K562 (cell line): Measurements from ENCODE around the gene TM7SF2. TPM values are rescaled to one million over a fixed set of nuclear protein-coding genes. Genes with fewer than 3 reads are reported as not detected.
A peak's percentile ranks its signal among the peaks of the same experiment; 100 is the strongest.

ENCODE experiments used
- HMG20A ChIP-seq: fragments of 450-650 bp; formaldehyde crosslinking; conservative IDR thresholded peaks from 2 replicates; pipeline ENCODE4 v1.4.0; 2020; ENCODE audit warnings: mild to moderate bottlenecking, mixed read lengths
- HOXB6 ChIP-seq: fragments of 250-450 bp; sonication (Bioruptor Pico); IDR thresholded peaks from 2 replicates; pipeline ENCODE4 v1.5.1; 2022; ENCODE audit warnings: mild to moderate bottlenecking, borderline replicate concordance
- JUND ChIP-seq, 2 experiments: IDR thresholded peaks; 2 replicates in 1 of 2; 3 replicates in 1 of 2; pipeline ENCODE4 v1.6.1; 2011; ENCODE audit warnings: borderline replicate concordance in 2 of 2, low read depth in 2 of 2, low read length in 2 of 2, improper control_type of control experiment in 1 of 2, missing biosample characterization in 1 of 2, missing genetic modification characterization in 1 of 2, missing genetic modification reagents in 1 of 2
- KDM2B ChIP-seq: fragments of 250-450 bp; sonication (Bioruptor Pico); IDR thresholded peaks from 2 replicates; pipeline ENCODE4 v1.8.0; 2021; ENCODE audit warnings: mild to moderate bottlenecking, moderate library complexity
- MEF2D ChIP-seq: conservative IDR thresholded peaks from 2 replicates; pipeline ENCODE4 v1.6.1; 2016; ENCODE audit warnings: low read depth, missing genetic modification characterization, missing compliant biosample characterization
- MLLT1 ChIP-seq, 2 experiments: fragments of 450-650 bp; IDR thresholded peaks; 2 replicates each; pipeline ENCODE4 v1.6.1; 2016
- NFRKB ChIP-seq: fragments of 450-650 bp; IDR thresholded peaks from 2 replicates; pipeline ENCODE4 v1.6.1; 2016; ENCODE audit warnings: low read depth
- NR1H2 ChIP-seq: sonication (generic); formaldehyde crosslinking; IDR thresholded peaks from 2 replicates; pipeline ENCODE4 v1.4.0; 2020; ENCODE audit warnings: mild to moderate bottlenecking, missing genetic modification reagents
- RHOXF2B ChIP-seq: fragments of 250-450 bp; sonication (Bioruptor Pico); conservative IDR thresholded peaks from 2 replicates; pipeline ENCODE4 v1.5.1; 2021
- SUPT5H ChIP-seq: fragments of 450-650 bp; IDR thresholded peaks from 2 replicates; pipeline ENCODE4 v1.6.1; 2016
- ZNF639 ChIP-seq, 2 experiments: fragments of 200-800 bp in 1 of 2; sonication (Bioruptor generic) in 1 of 2; sonication (generic) in 1 of 2; formaldehyde crosslinking in 1 of 2; IDR thresholded peaks in 1 of 2; conservative IDR thresholded peaks in 1 of 2; 2 replicates each; pipeline versions ENCODE4 v1.5.0 to v1.6.1; 2016 to 2020; ENCODE audit warnings: missing compliant biosample characterization in 1 of 2, missing genetic modification characterization in 1 of 2, missing genetic modification reagents in 1 of 2
- ZNF79 ChIP-seq: fragments of 250-450 bp; sonication (Bioruptor Pico); IDR thresholded peaks from 2 replicates; pipeline ENCODE4 v1.4.0; 2020; ENCODE audit warnings: low read depth, mild to moderate bottlenecking, moderate library complexity
- polyA plus RNA-seq, 8 experiments: library from polyadenylated mRNA; depleted of rRNA in 4 of 8; stranded (reverse) in 5 of 8; unstranded in 3 of 8; fragments of >200 nt; fragmentation: Nextera tagmentation in 2 of 8; fragmentation: Illumina TruSeq in 1 of 8; extraction: Ambion mirVana in 2 of 8; extraction: Trizol in 1 of 8; gene quantifications; 2 replicates each; pipeline versions ENCODE4 v1.2.1 to v1.2.3, GENCODE V29; 2011 to 2014; ENCODE audit warnings: inconsistent platforms in 1 of 8, missing spikeins in 1 of 8
- total RNA-seq, 7 experiments: library from RNA; depleted of rRNA in 6 of 7; stranded (reverse); fragments of >200 nt in 6 of 7; fragmentation: Illumina TruSeq in 2 of 7; extraction: Trizol in 2 of 7; gene quantifications; 2 replicates each; pipeline versions ENCODE4 v1.2.1 to v1.2.3, GENCODE V29; 2011 to 2021; ENCODE audit warnings: low replicate concordance in 1 of 7
- TF ChIP-seq, protein P1 (sequence below): fragments of 250-450 bp; sonication (Bioruptor Pico); IDR thresholded peaks from 2 replicates; pipeline ENCODE4 v1.4.0; 2020; ENCODE audit warnings: mild to moderate bottlenecking
- TF ChIP-seq, protein P2 (sequence below): sonication (generic); formaldehyde crosslinking; IDR thresholded peaks from 2 replicates; pipeline ENCODE4 v1.8.0; 2022; ENCODE audit warnings: missing genetic modification reagents, mild to moderate bottlenecking, moderate library complexity, borderline replicate concordance
- TF ChIP-seq, protein P3 (sequence below): fragments of 450-650 bp; IDR thresholded peaks from 2 replicates; pipeline ENCODE4 v1.6.1; 2017; ENCODE audit warnings: mild to moderate bottlenecking, moderate library complexity
- TF ChIP-seq, protein P4 (sequence below): fragments of 250-450 bp; sonication (Bioruptor Pico); IDR thresholded peaks from 2 replicates; pipeline ENCODE4 v1.6.1; 2021; ENCODE audit warnings: mild to moderate bottlenecking

TM7SF2 gene
- total and polyA plus RNA-seq, 9 of the 15 experiments (the other 6 are each of a cell fraction or from before 2014, with no cell fraction given) = 1.2 to 22.0 (median 14.3) TPM

GRCh38 chr11:65121865-65122696, 10.4 kb downstream of the TM7SF2 start, which contains the start of the genes FAU and MRPL49 (continued):
- TF ChIP-seq, protein P1, sequence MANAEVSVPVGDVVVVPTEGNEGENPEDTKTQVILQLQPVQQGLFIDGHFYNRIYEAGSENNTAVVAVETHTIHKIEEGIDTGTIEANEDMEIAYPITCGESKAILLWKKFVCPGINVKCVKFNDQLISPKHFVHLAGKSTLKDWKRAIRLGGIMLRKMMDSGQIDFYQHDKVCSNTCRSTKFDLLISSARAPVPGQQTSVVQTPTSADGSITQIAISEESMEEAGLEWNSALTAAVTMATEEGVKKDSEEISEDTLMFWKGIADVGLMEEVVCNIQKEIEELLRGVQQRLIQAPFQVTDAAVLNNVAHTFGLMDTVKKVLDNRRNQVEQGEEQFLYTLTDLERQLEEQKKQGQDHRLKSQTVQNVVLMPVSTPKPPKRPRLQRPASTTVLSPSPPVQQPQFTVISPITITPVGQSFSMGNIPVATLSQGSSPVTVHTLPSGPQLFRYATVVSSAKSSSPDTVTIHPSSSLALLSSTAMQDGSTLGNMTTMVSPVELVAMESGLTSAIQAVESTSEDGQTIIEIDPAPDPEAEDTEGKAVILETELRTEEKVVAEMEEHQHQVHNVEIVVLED (CRISPR knock-in tag) = peak; percentile 93
- TF ChIP-seq, protein P2, sequence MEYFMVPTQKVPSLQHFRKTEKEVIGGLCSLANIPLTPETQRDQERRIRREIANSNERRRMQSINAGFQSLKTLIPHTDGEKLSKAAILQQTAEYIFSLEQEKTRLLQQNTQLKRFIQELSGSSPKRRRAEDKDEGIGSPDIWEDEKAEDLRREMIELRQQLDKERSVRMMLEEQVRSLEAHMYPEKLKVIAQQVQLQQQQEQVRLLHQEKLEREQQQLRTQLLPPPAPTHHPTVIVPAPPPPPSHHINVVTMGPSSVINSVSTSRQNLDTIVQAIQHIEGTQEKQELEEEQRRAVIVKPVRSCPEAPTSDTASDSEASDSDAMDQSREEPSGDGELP (CRISPR knock-in tag) = peak; percentile 84
- TF ChIP-seq HOXB6 = no peak
- no peak for TF ChIP-seq KDM2B (CRISPR knock-in tag)
- TF ChIP-seq MEF2D = no peak
- no peak for TF ChIP-seq HMG20A (CRISPR knock-in tag)
- TF ChIP-seq ZNF79 (CRISPR knock-in tag) = no peak
- no peak; a peak in 2 of 4 replicates for TF ChIP-seq MLLT1 (IDR thresholded peaks at IDR 0.05)
- TF ChIP-seq SUPT5H = peak; percentile 94
- TF ChIP-seq, protein P3, sequence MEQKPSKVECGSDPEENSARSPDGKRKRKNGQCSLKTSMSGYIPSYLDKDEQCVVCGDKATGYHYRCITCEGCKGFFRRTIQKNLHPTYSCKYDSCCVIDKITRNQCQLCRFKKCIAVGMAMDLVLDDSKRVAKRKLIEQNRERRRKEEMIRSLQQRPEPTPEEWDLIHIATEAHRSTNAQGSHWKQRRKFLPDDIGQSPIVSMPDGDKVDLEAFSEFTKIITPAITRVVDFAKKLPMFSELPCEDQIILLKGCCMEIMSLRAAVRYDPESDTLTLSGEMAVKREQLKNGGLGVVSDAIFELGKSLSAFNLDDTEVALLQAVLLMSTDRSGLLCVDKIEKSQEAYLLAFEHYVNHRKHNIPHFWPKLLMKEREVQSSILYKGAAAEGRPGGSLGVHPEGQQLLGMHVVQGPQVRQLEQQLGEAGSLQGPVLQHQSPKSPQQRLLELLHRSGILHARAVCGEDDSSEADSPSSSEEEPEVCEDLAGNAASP = no peak
- TF ChIP-seq ZNF639 (CRISPR knock-in tag; conservative IDR thresholded peaks at IDR 0.05 in 1 of 2, IDR thresholded peaks at IDR 0.05 in 1 of 2) = peak in 1 of 2 experiments; percentile 87; a peak in 2 of 4 replicates
- TF ChIP-seq, protein P4, sequence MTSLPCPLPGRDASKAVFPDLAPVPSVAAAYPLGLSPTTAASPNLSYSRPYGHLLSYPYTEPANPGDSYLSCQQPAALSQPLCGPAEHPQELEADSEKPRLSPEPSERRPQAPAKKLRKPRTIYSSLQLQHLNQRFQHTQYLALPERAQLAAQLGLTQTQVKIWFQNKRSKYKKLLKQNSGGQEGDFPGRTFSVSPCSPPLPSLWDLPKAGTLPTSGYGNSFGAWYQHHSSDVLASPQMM = no peak
- TF ChIP-seq JUND (IDR thresholded peaks at IDR 0.05; ENCODE audit: borderline replicate concordance, low read depth, low read length) = peak; percentile 63
- TF ChIP-seq JUND (tag; IDR thresholded peaks at IDR 0.05; ENCODE audit: borderline replicate concordance, low read depth, low read length) = peak; percentile 53; the same call in 1 of the 3 replicates
- TF ChIP-seq NR1H2 = 0 out of 2 replicates have a peak, but pooled peaks have one; percentile 23
- peak; percentile 88 for TF ChIP-seq NFRKB
- TF ChIP-seq RHOXF2B (CRISPR knock-in tag) = 0 out of 2 replicates have a peak, but pooled peaks have one; percentile 50
